ENCODE results near the gene GTF3C5. TPM values are rescaled to one million over a fixed set of nuclear protein-coding genes. Genes with fewer than 3 reads are reported as not detected.

Gene GTF3C5
- total and polyA plus RNA-seq, 8 donors, result 17.4 to 68.5 (median 25.1) TPM

GRCh38 chr9:133045132-133045531, 14.3 kb downstream of the GTF3C5 start:
- Histone ChIP-seq H3K4me3 (no peak overlapping the region), H3K9me3 (no peaks in the 10 kb centered on the region), H3K36me3 (peaks cover 0 to 23% (median 14%) of the 10 kb centered on the region in 3 donors), H3K27ac (no peak overlapping the region), H3K27me3 (no peaks in the 10 kb centered on the region), H3K4me1 (peaks cover 6 to 18% (median 11%) of the 10 kb centered on the region in 3 donors)
- DNase-seq (peak in 4 of 6 donors; percentile 20 to 56 (median 50)), ATAC-seq (no peak), FAIRE-seq (no peak)
- 94 to 95% methylated on average over 15 of the region's 15 CpGs for WGBS, 2 donors
- intact Hi-C loops (cut with DNase I), result loop anchor here in 1 of 3 donors (10.0 kb wide), 1 partner anchor 310 kb away; the partner anchor contains the start of genes SURF1 and SURF2
- TF ChIP-seq CTCF (IDR thresholded peaks at IDR 0.05), result no peak

- no peak for FAIRE-seq
- peaks cover 6 to 27% (median 18%) of the 10 kb centered on the region in 3 donors for H3K4me1 ChIP-seq
- TF ChIP-seq CTCF (IDR thresholded peaks at IDR 0.05), result no peak
- H3K4me3 ChIP-seq, result no peak overlapping the region
- H3K27ac ChIP-seq, result peak overlapping the region in 3 of 4 donors; percentile 26 to 48 (median 45)
- intact Hi-C loops (cut with DNase I), result loop anchor here in 1 of 3 donors (10.0 kb wide), 1 partner anchor 308 kb away; the partner anchor contains the start of genes SURF1 and SURF2
- H3K27me3 ChIP-seq, result no peaks in the 10 kb centered on the region
- peaks cover 0 to 28% (median 17%) of the 10 kb centered on the region in 3 donors for H3K36me3 ChIP-seq
- ATAC-seq, result no peak
- DNase-seq, result peak in 4 of 6 donors; percentile 16 to 59 (median 41)
- no peaks in the 10 kb centered on the region for H3K9me3 ChIP-seq
- 54 to 60% methylated on average over 9 of the region's 9 CpGs for WGBS, 2 donors
Observed at GRCh38 chr9:133046196-133046899, 15.6 kb downstream of the GTF3C5 start.

GRCh38 chr9:133046900-133047295, 16.1 kb downstream of the GTF3C5 start:
- Histone ChIP-seq H3K9me3 (no peaks in the 10 kb centered on the region), H3K36me3 (peaks cover 0 to 33% (median 19%) of the 10 kb centered on the region in 3 donors), H3K27me3 (no peaks in the 10 kb centered on the region), H3K4me3 (no peak overlapping the region), H3K4me1 (peaks cover 6 to 32% (median 23%) of the 10 kb centered on the region in 3 donors), H3K27ac (peak overlapping the region in 3 of 4 donors; percentile 26 to 48 (median 45))
- intact Hi-C loops (cut with DNase I), result loop anchor here in 1 of 3 donors (10.0 kb wide), 1 partner anchor 308 kb away; the partner anchor contains the start of genes SURF1 and SURF2
- DNase-seq (no peak), ATAC-seq (no peak), FAIRE-seq (no peak)
- TF ChIP-seq CTCF (IDR thresholded peaks at IDR 0.05), result no peak
- WGBS, 2 donors, result 48 to 49% methylated on average over 7 of the region's 7 CpGs

- intact Hi-C loops (cut with DNase I), result loop anchor here in 1 of 3 donors (10.0 kb wide), 1 partner anchor 306 kb away; the partner anchor contains the start of genes SURF1 and SURF2
- FAIRE-seq (no peak), ATAC-seq (peak; percentile 76 to 86 (median 81)), DNase-seq (peak; percentile 78 to 95 (median 94))
- H3K27me3 ChIP-seq, result no peaks in the 10 kb centered on the region
- H3K4me3 ChIP-seq, result peak overlapping the region in 1 of 4 donors; percentile 17
- peaks cover 6 to 40% (median 24%) of the 10 kb centered on the region in 3 donors for H3K4me1 ChIP-seq
- peak; percentile 19 to 45 (median 38) for TF ChIP-seq CTCF (IDR thresholded peaks at IDR 0.05)
- H3K27ac ChIP-seq, result peak overlapping the region; percentile 36 to 73 (median 59)
- H3K36me3 ChIP-seq, result peaks cover 0 to 27% (median 7%) of the 10 kb centered on the region in 3 donors
- no peaks in the 10 kb centered on the region for H3K9me3 ChIP-seq
- 19 to 24% methylated on average over 5 of the region's 5 CpGs for WGBS, 2 donors
Observed at GRCh38 chr9:133048595-133048994, 17.8 kb downstream of the GTF3C5 start.

Measured in pancreas (tissue), 10 donors.